Subcutaneous abdominal adipose tissue (tissue), 5 donors: ENCODE data around the gene CYSTM1.

ENCODE experiments used
- H3K27ac ChIP-seq: one replicate; pipeline ENCODE4 v1.7.0; 2013; ENCODE audit warnings: low read depth, mild to moderate bottlenecking, inconsistent platforms, low read length, moderate library complexity
- H3K27me3 ChIP-seq, 5 donors: one replicate each; pipeline ENCODE4 v1.7.0; 2013; ENCODE audit warnings: low read length in 5 of 5, inconsistent platforms in 1 of 5; ENCODE audit not compliant: control insufficient read depth in 5 of 5, insufficient read depth in 4 of 5
- H3K36me3 ChIP-seq, 5 donors: one replicate each; pipeline ENCODE4 v1.7.0; 2013; ENCODE audit warnings: low read length in 5 of 5; ENCODE audit not compliant: control insufficient read depth in 5 of 5, insufficient read depth in 5 of 5
- H3K4me1 ChIP-seq, 5 donors: one replicate each; pipeline ENCODE4 v1.7.0; 2013; ENCODE audit warnings: low read length in 5 of 5, mild to moderate bottlenecking in 3 of 5, moderate library complexity in 1 of 5; ENCODE audit not compliant: control insufficient read depth in 5 of 5, insufficient read depth in 5 of 5
- H3K4me3 ChIP-seq, 5 donors: one replicate each; pipeline ENCODE4 v1.7.0; 2013; ENCODE audit warnings: low read length in 5 of 5, low read depth in 1 of 5
- H3K9ac ChIP-seq, 5 donors: one replicate each; pipeline ENCODE4 v1.7.0; 2013; ENCODE audit warnings: low read length in 5 of 5, mild to moderate bottlenecking in 4 of 5, moderate library complexity in 3 of 5
- H3K9me3 ChIP-seq, 5 donors: one replicate each; pipeline ENCODE4 v1.7.0; 2013; ENCODE audit warnings: low read length in 5 of 5; ENCODE audit not compliant: control insufficient read depth in 5 of 5
- donor health status: healthy.
- donor health status: healthy.
- donor health status: healthy.
- donor health status: healthy.
- donor health status: healthy.

CYSTM1 gene

GRCh38 chr5:140273401-140273877 lies 98.5 kb downstream of the CYSTM1 start:
- Histone ChIP-seq H3K4me1 (peaks cover 2 to 12% (median 7%) of the 10 kb centered on the region in 5 donors), H3K36me3 (peaks cover 0 to 2% (median 0%) of the 10 kb centered on the region in 5 donors), H3K27ac (peak overlapping the region; percentile 52), H3K4me3 (peak overlapping the region in 1 of 5 donors; percentile 17), H3K27me3 (no peaks in the 10 kb centered on the region), H3K9me3 (no peaks in the 10 kb centered on the region), H3K9ac (peak overlapping the region in 1 of 5 donors; percentile 6)

- Histone ChIP-seq H3K4me3 (no peak overlapping the region), H3K36me3 (peaks cover 0 to 2% (median 0%) of the 10 kb centered on the region in 5 donors), H3K9me3 (no peaks in the 10 kb centered on the region), H3K4me1 (peaks cover 2 to 12% (median 7%) of the 10 kb centered on the region in 5 donors), H3K27me3 (no peaks in the 10 kb centered on the region), H3K27ac (no peak overlapping the region), H3K9ac (no peak overlapping the region)
Observed at GRCh38 chr5:140275837-140276236, 100.8 kb downstream of the CYSTM1 start.

GRCh38 chr5:140282266-140282665 lies 107.3 kb downstream of the CYSTM1 start:
- H3K4me1 ChIP-seq = peaks cover 0 to 12% (median 3%) of the 10 kb centered on the region in 5 donors
- no peak overlapping the region for H3K4me3 ChIP-seq
- H3K27ac ChIP-seq = no peak overlapping the region

GRCh38 chr5:140284013-140284412 lies 109.0 kb downstream of the CYSTM1 start:
- H3K4me3 ChIP-seq = no peak overlapping the region
- H3K4me1 ChIP-seq = peaks cover 0 to 12% (median 3%) of the 10 kb centered on the region in 5 donors
- no peaks in the 10 kb centered on the region for H3K9me3 ChIP-seq
- no peak overlapping the region for H3K27ac ChIP-seq
- no peak overlapping the region for H3K9ac ChIP-seq
- H3K36me3 ChIP-seq = no peaks in the 10 kb centered on the region
- no peaks in the 10 kb centered on the region for H3K27me3 ChIP-seq

More at GRCh38 chr5:140282266-140282665, 107.3 kb downstream of the CYSTM1 start:
- Histone ChIP-seq H3K36me3 (peaks cover 0 to 2% (median 0%) of the 10 kb centered on the region in 5 donors), H3K9ac (no peak overlapping the region), H3K9me3 (no peaks in the 10 kb centered on the region), H3K27me3 (no peaks in the 10 kb centered on the region)

- no peaks in the 10 kb centered on the region for H3K9me3 ChIP-seq
Observed at GRCh38 chr5:140286424-140286823, 111.4 kb downstream of the CYSTM1 start.

GRCh38 chr5:140287801-140288521 lies 113.0 kb downstream of the CYSTM1 start:
- Histone ChIP-seq H3K9me3 (no peaks in the 10 kb centered on the region), H3K9ac (no peak overlapping the region), H3K27ac (no peak overlapping the region), H3K27me3 (no peaks in the 10 kb centered on the region), H3K36me3 (peaks cover 0 to 2% (median 0%) of the 10 kb centered on the region in 5 donors), H3K4me1 (peaks cover 0 to 30% (median 7%) of the 10 kb centered on the region in 5 donors), H3K4me3 (no peak overlapping the region)

More at GRCh38 chr5:140286424-140286823, 111.4 kb downstream of the CYSTM1 start:
- Histone ChIP-seq H3K27ac (no peak overlapping the region), H3K36me3 (peaks cover 0 to 2% (median 0%) of the 10 kb centered on the region in 5 donors), H3K9ac (no peak overlapping the region), H3K4me1 (peaks cover 0 to 22% (median 3%) of the 10 kb centered on the region in 5 donors), H3K4me3 (no peak overlapping the region), H3K27me3 (no peaks in the 10 kb centered on the region)

- Histone ChIP-seq H3K4me3 (no peak overlapping the region), H3K27ac (peak overlapping the region; percentile 71), H3K9me3 (no peaks in the 10 kb centered on the region), H3K27me3 (no peaks in the 10 kb centered on the region), H3K36me3 (peaks cover 0 to 2% (median 0%) of the 10 kb centered on the region in 5 donors), H3K4me1 (peaks cover 2 to 54% (median 34%) of the 10 kb centered on the region in 5 donors), H3K9ac (peak overlapping the region in 1 of 5 donors; percentile 9)
Observed at GRCh38 chr5:140292212-140293036, 117.4 kb downstream of the CYSTM1 start.
